ENCODE measurements around the gene ATP2A2.

The ATP2A2 gene

DNA sequence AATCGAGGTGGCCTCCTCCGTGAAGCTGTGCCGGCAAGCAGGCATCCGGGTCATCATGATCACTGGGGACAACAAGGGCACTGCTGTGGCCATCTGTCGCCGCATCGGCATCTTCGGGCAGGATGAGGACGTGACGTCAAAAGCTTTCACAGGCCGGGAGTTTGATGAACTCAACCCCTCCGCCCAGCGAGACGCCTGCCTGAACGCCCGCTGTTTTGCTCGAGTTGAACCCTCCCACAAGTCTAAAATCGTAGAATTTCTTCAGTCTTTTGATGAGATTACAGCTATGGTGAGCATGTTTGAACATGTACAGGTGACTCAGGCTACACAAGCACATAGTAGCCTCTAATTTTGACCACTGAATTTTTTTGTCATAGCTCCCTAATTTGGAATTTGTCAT, 59.7 kb downstream of the ATP2A2 start:
- TF ChIP-seq, protein P1, sequence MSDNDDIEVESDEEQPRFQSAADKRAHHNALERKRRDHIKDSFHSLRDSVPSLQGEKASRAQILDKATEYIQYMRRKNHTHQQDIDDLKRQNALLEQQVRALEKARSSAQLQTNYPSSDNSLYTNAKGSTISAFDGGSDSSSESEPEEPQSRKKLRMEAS (IDR thresholded peaks at IDR 0.05; ENCODE audit: low read depth, low read length), result no peak
- TF ChIP-seq MYC (IDR thresholded peaks at IDR 0.05; ENCODE audit: low read depth, low read length), result no peak
- no peak for TF ChIP-seq POLR2A (IDR thresholded peaks at IDR 0.05; ENCODE audit: extremely low read depth, insufficient read length)
- TF ChIP-seq, protein P2, sequence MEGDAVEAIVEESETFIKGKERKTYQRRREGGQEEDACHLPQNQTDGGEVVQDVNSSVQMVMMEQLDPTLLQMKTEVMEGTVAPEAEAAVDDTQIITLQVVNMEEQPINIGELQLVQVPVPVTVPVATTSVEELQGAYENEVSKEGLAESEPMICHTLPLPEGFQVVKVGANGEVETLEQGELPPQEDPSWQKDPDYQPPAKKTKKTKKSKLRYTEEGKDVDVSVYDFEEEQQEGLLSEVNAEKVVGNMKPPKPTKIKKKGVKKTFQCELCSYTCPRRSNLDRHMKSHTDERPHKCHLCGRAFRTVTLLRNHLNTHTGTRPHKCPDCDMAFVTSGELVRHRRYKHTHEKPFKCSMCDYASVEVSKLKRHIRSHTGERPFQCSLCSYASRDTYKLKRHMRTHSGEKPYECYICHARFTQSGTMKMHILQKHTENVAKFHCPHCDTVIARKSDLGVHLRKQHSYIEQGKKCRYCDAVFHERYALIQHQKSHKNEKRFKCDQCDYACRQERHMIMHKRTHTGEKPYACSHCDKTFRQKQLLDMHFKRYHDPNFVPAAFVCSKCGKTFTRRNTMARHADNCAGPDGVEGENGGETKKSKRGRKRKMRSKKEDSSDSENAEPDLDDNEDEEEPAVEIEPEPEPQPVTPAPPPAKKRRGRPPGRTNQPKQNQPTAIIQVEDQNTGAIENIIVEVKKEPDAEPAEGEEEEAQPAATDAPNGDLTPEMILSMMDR (IDR thresholded peaks at IDR 0.05; ENCODE audit: low read depth, low read length), result no peak
- no peak for DNase-seq (ENCODE audit: low read depth)
- H3K4me3 ChIP-seq (ENCODE audit: low read depth, low read length), result no peak overlapping the region

DNA sequence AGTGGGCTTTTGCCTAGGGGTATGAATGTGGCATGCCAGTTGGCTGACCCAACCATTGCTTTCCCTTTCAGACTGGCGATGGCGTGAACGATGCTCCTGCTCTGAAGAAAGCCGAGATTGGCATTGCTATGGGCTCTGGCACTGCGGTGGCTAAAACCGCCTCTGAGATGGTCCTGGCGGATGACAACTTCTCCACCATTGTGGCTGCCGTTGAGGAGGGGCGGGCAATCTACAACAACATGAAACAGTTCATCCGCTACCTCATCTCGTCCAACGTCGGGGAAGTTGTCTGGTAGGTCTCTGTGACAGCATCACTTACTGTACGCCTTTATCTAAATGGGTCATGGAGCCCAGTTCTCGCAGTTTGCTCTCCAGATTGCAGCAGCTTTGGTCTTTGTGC, 61.1 kb downstream of the ATP2A2 start:
- no peak overlapping the region for H3K4me3 ChIP-seq (ENCODE audit: low read depth, low read length)
- DNase-seq (ENCODE audit: low read depth), result no peak
- TF ChIP-seq, protein P1 (IDR thresholded peaks at IDR 0.05; ENCODE audit: low read depth, low read length), result no peak
- TF ChIP-seq MYC (IDR thresholded peaks at IDR 0.05; ENCODE audit: low read depth, low read length) (no peak), POLR2A (IDR thresholded peaks at IDR 0.05; ENCODE audit: extremely low read depth, insufficient read length) (no peak)
- TF ChIP-seq, protein P2 (IDR thresholded peaks at IDR 0.05; ENCODE audit: low read depth, low read length), result no peak

DNA sequence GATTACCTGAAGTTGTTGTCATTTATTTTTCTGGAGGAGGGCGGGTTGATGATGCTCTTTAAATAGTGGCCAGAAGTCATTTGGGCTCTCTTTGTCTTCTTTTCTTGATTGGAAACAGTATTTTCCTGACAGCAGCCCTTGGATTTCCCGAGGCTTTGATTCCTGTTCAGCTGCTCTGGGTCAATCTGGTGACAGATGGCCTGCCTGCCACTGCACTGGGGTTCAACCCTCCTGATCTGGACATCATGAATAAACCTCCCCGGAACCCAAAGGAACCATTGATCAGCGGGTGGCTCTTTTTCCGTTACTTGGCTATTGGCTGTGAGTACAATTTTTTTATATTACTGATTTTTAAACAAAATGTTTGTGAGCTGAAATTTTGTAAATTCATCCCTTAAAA, 62.1 kb downstream of the ATP2A2 start:
- TF ChIP-seq POLR2A (IDR thresholded peaks at IDR 0.05; ENCODE audit: extremely low read depth, insufficient read length) (no peak), MYC (IDR thresholded peaks at IDR 0.05; ENCODE audit: low read depth, low read length) (no peak)
- TF ChIP-seq, protein P2 (IDR thresholded peaks at IDR 0.05; ENCODE audit: low read depth, low read length), result no peak
- TF ChIP-seq, protein P1 (IDR thresholded peaks at IDR 0.05; ENCODE audit: low read depth, low read length), result no peak
- DNase-seq (ENCODE audit: low read depth), result no peak
- H3K4me3 ChIP-seq (ENCODE audit: low read depth, low read length), result no peak overlapping the region

DNA sequence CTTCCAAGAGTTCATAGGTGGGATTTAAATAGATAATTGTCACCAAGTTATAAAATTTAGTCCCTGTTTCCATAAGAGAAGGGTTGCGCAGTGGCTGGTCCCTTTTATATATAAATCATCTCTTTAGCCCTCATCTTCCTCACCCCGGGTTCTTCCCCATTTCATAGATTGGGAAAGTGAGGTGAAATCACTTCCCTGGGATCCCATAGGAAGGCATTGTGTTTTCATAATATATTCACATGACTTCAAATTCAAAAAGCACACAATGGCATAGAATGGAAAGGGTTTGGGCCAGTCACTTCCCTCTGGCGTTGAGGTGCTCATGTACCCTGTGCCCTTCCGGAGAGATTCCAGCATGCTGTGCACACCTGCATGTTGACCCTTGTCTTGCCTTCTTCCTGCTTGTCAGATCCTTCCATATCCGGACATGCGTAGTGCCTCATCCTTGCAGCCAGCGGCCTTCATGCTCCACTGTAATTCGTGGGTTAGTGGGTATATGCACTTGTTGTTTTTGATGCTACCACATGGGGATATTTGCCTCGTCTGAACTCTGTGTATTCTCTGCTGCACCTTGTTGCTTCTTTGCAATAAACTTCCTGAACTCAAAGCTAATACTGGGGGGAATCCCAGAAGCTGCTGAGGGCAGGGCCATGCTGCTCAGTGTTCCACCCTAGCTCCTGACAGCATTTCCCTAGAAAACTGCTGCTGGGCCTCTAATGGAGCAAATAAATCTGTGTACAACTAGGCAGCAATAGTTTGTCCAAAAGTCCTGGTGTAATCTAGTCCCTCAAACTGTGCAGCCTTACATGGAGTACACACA, 62.9 kb downstream of the ATP2A2 start:
- no peak overlapping the region for H3K4me3 ChIP-seq (ENCODE audit: low read depth, low read length)
- DNase-seq (ENCODE audit: low read depth), result no peak
- TF ChIP-seq, protein P2 (IDR thresholded peaks at IDR 0.05; ENCODE audit: low read depth, low read length), result no peak
- TF ChIP-seq MYC (IDR thresholded peaks at IDR 0.05; ENCODE audit: low read depth, low read length) (no peak), POLR2A (IDR thresholded peaks at IDR 0.05; ENCODE audit: extremely low read depth, insufficient read length) (no peak)
- TF ChIP-seq, protein P1 (IDR thresholded peaks at IDR 0.05; ENCODE audit: low read depth, low read length), result no peak

DNA sequence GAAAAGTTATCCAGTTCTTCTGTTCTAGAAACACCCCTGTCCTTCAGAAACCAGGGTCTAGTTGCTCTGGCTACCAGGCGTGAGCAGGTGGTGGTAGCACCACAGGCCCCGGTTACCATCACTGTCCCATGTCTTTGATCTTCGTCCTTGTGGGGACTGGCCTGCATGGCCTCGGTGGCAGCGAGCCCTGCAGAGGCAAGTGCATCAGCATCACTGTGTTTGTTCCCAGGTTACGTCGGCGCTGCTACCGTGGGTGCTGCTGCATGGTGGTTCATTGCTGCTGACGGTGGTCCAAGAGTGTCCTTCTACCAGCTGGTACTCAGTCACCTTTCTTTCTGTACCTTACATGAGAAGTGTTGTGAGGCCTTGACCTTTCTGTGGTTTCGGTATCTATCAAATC, 63.6 kb downstream of the ATP2A2 start:
- DNase-seq (ENCODE audit: low read depth), result no peak

More for the DNA sequence above, 63.6 kb downstream of the ATP2A2 start:
- no peak overlapping the region for H3K4me3 ChIP-seq (ENCODE audit: low read depth, low read length)
- TF ChIP-seq MYC (IDR thresholded peaks at IDR 0.05; ENCODE audit: low read depth, low read length), result no peak
- TF ChIP-seq, protein P2 (IDR thresholded peaks at IDR 0.05; ENCODE audit: low read depth, low read length), result no peak
- no peak for TF ChIP-seq POLR2A (IDR thresholded peaks at IDR 0.05; ENCODE audit: extremely low read depth, insufficient read length)
- TF ChIP-seq, protein P1 (IDR thresholded peaks at IDR 0.05; ENCODE audit: low read depth, low read length), result no peak
